CMK (cell line): ENCODE results near the gene TBX21.
"Not testable (repeated sequence)": the region's sequence is repeated elsewhere in the genome, so short reads cannot be mapped to it uniquely, and the experiment has no call there.

Experiments
- DNase-seq: peaks from one replicate; pipeline ENCODE4 v3.0.0-alpha.2; 2010; ENCODE audit warnings: low read depth

Gene TBX21

DNA sequence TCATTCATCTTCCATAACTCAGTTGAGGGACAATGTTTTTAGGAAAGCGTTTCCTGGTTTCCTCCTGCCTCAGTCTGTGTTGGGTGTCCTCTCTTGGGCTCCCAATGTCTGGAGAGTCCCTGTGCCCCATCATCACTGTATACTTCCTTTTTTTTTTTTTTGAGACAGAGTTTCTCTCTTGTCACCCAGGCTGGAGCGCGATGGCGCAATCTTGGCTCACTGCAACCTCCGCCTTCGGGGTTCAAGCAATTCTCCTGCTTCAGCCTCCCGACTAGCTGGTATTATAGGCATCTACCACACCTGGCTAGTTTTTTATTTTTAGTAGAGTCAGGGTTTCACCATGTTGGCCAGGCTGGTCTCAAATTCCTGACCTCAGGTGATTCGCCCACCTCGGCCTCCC lies 40.6 kb downstream of the TBX21 start:
- not testable (repeated sequence) for DNase-seq

- DNase-seq = no peak
These were observed 41.3 kb downstream of the TBX21 start for GRCh38 chr17:47774331-47774730.

DNA sequence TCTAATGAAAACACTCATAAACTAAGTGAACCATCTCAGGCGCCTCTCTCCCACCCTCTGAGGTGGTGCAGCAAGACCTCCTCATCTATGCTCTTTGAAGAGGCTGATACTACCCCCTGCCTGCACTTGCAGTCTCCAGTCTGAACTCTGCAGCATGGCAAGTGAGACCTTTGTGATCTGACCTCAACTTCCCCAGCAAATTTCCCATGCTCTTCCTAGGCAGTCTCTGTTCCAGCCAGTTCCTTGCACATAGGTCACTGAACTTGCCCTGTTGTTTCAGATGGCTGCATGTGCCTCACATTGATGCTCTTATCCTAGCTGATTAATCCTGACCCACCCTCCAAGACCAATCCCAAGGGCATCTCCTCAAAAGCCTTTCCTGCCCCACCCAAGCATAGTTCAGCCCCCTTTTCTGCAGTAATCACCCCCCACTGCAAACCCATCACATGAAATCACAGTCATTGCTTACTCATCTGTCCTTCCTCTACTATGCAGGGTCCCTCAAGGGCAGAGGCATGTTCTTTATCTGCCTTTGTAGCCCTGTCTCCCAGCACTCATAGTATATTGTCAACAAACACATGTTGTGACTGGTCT lies 42.0 kb downstream of the TBX21 start:
- no peak for DNase-seq

GRCh38 chr17:47776330-47777197 lies 43.5 kb downstream of the TBX21 start:
- peak; percentile 31 for DNase-seq

- DNase-seq = no peak
These were observed 45.2 kb downstream of the TBX21 start for GRCh38 chr17:47778184-47778635.

GRCh38 chr17:47781397-47781796 lies 48.4 kb downstream of the TBX21 start:
- DNase-seq = no peak

DNA sequence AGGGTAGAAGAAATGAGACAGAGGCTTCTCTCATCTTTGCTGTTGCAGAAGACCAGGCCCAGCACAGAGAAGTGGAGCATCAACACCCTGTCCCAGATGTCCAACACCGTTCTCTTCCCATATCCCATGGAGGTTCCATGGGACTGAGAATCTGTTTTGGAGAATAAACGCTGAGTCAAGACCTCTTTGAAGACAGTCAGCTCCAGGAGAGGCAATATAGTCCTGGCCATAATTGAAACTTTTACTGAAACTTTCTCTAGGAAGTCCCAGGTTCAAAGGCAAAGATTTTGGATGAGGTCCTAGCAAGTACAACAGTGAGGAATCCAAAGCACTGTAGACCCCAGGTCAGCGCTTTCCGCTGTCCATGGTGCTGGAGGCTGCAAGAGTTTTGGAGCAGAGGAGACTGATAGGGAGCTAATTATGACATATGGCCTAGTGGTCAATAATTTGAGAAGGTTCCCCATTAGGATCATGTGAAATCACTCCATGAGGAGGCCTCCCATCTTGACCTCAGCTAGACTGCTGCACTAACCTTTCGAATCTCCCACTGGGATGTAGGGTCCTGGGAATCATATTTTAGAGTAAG lies 52.6 kb downstream of the TBX21 start:
- no peak for DNase-seq

DNA sequence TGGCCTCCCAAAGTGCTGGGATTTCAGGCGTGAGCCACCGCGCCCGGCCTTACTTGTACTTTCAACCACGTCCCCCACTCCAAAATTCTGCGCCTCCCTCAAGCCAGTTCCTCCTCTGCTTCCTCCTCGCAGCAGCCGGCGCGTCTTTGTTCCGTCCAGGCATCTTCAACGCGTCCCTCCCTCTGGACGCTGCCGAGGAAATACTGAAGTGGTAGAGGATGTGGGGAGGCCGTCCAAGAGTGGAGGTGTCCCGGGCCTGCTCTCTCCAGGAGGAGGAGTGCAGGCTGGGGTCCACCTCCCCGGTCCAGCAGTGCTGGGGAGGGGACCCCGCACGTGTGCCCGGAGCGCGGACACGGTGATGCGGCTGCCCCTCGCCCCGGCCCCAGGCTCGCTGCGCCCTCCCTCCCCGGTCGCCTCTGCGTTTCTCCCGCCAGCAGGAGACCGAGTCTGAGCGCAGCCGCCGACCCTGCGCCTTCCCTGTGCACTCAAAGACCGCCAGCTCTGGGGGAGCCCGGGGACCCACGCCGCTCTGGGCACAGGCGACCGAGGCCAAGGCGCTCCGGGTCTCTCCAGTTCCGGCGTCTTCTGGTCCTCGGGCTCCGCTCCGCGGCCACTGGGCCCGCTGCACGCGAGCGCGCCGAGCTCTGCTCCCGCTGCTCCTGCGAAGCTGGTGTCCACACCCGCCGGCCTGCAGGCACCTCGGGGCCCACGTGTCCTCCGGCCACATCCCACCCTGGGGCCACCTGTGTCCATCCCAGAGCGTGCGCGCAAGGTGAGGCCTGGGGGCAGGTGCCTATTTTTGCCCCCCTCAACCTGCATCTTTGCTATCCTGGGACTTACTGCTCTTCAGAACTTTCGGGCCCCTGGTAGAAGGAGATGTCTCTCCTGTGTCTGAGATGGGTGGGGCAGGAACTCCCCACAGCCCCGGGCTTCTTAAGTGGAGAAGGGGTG lies 56.9 kb downstream of the TBX21 start:
- DNase-seq = no peak

- DNase-seq = no peak
These were observed 58.0 kb downstream of the TBX21 start for GRCh38 chr17:47791025-47791424.

DNA sequence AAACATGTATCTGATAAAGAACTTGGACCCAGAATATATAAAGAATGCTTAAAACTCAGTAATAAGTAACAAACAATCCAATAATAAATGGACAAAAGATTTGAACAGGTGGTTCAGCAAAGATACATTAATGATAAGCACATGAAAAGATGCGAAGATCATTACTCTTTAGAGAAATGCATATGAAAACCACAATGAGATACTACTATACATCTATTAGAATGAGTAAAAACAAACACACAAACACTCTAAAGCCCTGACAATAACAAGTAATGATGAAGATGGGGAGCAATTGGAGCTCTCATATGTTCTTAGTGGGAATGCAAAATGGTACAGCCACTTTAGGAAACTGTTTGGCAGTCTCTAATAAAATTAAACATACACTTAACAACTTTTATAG lies 59.4 kb downstream of the TBX21 start:
- DNase-seq = no peak

GRCh38 chr17:47792979-47793378 lies 59.9 kb downstream of the TBX21 start:
- no peak for DNase-seq
